Hypothalamus (tissue), 51 donors: ENCODE data around the gene CAMK2B.

Source experiments
- DNase-seq, 51 donors: peaks; one replicate each; lab custom pipeline; 2025; lab: John Stamatoyannopoulos, UW

The CAMK2B gene

GRCh38 chr7:44288811-44289340 lies 36.5 kb downstream of the CAMK2B start:
- DNase-seq, result no peak

GRCh38 chr7:44288381-44288685 lies 37.1 kb downstream of the CAMK2B start:
- DNase-seq, result no peak

- DNase-seq, result no peak
Observed at GRCh38 chr7:44287488-44288380, 37.7 kb downstream of the CAMK2B start.

GRCh38 chr7:44286618-44287487 lies 38.5 kb downstream of the CAMK2B start:
- no peak for DNase-seq

- no peak for DNase-seq
Observed at GRCh38 chr7:44286182-44286617, 39.2 kb downstream of the CAMK2B start.

DNA sequence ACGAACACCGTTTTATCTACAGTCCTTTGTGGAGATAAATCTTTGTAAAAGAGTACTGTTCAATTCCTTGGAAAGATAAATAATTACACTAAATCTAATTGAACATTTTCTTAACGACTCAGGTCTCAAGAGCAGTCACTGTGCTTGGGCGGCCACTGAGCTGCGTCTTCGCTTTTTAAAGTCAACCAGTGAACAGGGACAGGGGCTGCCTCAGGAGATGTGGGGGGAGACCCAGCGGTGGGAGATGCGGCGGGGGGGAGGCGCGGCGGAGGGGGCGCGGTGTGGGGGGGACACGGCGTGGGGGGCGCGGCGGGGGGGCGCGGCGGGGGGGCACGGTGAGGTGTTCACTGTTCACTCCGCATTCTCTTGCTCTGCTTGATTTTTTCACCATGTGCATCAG lies 39.8 kb downstream of the CAMK2B start:
- DNase-seq, result no peak

DNA sequence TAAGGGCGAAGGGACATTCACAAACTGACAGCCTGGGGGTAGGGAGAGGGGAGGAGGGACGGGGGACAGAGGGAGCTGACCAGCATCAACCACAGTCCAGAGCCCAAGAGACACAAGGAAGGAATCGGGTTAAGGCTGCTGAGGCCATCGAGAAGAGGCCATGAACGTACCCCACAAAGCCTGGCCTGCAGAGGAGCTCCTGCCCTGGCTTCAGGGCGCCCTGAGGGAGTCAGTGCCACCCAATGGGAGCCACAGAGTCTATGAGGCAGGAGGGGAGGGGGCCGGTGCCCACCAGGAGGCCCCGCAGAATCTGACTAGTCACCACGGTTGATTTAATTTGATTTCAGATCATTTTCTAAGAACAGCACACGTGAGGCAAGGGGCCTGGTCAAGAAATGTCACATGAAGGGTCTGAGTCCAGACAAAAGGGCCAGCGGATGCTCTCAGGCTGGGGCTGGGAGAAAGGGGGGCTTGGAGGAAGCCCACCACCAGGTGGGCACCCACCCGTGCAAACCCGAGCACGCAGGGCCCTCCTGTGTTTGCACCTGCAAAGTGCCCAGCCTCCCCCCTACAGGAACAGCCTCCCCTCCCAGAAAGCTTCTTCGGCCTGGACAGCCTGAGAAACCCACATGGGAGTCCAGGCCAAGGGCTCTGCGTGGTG lies 40.4 kb downstream of the CAMK2B start:
- DNase-seq, result no peak

DNA sequence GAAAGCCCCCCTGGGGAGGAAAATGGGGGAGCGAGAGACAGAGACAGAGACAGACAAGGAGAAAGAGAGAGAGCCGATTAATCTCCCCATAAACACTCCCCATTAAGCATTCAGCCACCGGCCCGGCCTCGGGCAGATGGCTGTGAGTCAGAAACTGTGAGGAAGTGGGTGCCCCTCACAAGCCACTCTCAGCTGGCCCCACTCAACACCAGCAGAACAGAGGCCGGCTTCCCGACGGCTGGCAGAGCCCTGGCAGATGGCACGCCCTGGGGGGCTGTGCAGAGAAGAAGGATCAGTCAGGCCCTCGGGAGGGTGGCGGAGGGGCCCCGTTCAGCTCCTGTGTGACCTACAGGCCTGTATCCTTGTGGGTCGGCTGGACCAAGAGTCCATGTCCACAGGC lies 41.2 kb downstream of the CAMK2B start:
- DNase-seq, result peak in 1 of 51 donors; percentile 55

DNA sequence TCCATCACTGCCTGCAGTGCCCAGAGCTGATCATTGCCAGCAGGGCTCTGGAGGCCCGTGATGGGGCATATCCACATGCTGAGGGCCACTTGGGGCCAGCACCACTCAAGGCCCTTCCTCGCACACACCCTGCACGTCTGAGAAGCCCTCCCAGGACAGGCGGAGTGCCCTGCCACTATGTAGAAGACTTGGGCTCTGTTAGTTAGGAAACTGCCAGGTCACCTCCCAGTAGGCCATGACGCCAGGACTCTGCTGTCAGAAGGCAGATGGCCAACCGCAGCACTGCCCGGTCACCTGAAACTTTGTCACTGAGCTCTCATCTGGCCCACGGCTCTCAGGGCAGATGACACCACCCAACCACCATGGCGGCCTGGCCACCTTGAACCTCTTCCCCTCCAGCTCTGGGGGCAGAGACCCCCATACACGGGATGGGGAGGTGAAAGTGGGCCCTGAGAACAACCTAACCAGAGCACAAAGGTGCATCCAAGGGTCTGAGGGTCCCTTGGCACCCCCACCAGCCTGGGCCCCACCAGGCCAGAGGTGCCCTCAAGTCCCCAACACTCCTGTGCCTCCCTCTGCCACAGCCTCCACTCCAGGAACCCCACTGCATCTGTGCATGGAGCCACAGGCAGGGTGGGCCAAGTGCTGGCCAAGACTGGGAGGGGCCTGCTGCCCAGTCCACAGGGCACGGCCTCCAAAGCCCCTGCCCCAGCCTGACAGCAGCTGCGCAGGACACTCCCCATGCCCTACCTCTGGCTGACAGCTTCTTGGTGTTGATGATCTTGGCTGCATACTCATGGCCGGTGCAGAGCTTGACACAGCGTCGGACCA lies 41.8 kb downstream of the CAMK2B start:
- no peak for DNase-seq

GRCh38 chr7:44282601-44283171 lies 42.7 kb downstream of the CAMK2B start:
- DNase-seq, result no peak

DNA sequence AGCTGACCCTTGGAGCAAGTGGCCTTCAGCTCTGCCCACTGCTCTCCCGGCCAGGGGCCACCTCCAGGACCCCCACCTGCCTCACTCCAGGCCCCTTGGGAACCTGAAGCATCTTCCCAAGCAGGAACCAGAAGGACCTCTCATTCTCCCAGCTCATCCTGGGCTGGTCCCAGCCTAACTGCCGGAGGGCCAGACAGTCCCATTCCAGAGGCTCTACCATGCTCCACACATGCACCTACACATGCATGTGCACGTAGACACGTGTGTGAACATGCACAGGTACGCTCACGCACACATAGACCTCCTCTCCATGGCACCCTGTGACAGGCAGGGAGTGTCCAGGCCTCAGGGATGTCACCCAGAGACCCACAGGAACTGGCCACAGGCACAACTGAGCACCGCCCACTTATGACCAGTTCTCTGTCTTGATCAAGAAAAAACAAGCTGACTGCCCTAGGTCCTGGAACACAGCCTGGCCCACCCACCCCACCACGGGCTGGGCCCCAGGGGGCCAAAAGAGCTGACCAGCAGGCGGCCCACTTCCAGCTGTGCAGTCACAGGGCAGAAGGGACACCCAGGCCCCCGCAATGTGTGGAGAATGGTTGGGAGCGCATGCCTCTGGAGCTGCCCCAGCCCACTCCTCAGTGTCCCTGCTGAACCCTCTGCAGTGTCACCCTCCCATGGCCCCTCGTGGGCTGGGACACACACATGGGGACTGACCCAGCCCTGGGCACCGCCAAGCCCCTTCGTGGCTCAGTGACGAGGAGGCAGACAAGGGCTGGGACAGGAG lies 43.4 kb downstream of the CAMK2B start:
- DNase-seq, result no peak

DNA sequence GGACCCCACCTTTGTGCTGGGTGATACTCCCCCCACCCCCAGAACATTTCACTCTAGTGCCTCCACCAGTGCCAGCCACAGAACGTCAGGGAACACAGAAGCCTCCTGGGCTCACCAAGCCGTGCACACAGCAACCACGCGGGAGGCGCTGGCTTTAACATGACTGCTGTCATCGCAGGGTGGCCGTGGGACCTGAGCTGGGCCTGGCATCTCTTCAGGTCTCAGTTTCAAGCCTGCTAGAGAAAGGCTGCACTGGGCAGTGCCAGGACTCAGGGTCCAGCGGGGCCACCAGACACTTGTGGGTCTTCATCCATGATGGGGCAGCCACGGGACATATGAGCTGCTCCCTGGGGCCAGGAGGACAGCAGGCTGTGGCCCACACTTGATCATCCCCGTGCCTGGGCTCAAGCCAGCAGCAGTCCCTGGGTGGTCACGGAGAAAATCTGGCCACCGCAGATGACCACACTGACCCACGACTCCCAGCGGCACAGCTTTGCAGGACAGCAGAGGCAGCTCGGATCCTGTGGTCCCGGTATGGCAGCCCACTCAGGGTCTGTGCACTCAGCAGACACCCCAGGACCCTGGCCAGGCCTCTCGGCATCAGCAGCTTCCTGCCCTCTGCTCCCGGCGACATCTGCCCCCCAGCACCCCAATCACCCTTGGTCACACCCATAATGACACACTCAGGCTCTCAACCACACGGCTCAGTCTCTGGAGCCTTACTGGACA lies 44.2 kb downstream of the CAMK2B start:
- DNase-seq, result no peak

- DNase-seq, result no peak
Observed at GRCh38 chr7:44280636-44280992, 44.8 kb downstream of the CAMK2B start.

- no peak for DNase-seq
Observed at GRCh38 chr7:44279731-44280505, 45.5 kb downstream of the CAMK2B start.

DNA sequence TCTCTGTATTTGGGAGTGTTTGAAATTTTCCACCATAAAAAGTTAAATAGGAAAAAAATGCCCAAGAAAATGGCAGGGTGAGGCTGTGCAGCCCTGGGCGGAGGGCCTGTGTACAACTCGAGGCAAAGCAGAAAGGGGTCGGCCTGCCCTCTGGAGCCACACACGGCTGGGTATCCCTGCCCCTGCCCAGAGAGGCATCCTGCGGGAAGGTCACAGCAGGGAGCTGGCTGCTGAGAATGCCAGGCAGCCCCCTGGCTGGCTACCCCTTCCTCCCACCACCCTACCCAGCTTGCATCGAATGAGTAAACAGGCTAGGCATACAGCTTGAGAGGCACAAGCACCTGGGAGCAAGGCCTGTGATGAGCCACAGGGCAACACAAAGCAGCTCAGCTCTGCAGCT lies 46.1 kb downstream of the CAMK2B start:
- DNase-seq, result no peak

GRCh38 chr7:44278451-44279161 lies 46.8 kb downstream of the CAMK2B start:
- DNase-seq, result no peak

DNA sequence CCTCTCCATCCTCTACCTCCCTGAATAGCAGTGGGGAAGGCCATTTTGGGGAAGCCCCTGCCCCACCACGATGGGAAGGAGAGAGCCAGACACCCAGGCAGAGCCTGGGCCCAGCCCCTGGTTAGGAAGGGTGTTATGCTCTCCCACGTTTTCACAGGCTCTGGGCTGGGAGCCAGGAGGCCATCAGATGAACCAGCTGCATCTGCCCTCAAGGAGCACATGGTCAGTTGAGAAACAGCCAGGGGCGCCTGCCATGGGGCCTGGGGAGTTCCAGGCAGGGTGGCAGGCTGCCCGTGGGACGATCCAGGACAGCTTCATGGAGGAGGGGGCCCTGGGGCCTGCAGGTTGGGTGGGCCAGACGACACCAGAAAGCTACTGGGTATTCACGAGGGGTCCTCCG lies 47.5 kb downstream of the CAMK2B start:
- no peak for DNase-seq
